Spleen (tissue), 7 donors: ENCODE measurements around the gene SLC22A4.

ENCODE experiments used
- POLR2A ChIP-seq, 3 donors: fragments of 450-650 bp; IDR thresholded peaks; one replicate each; pipeline ENCODE4 v1.5.1; 2017; ENCODE audit warnings: antibody characterized with exemption in 3 of 3, mild to moderate bottlenecking in 1 of 3
- TF ChIP-seq, protein P1 (sequence below), 11 experiments: fragments of 200-600 bp in 7 of 11; fragments of 450-650 bp in 4 of 11; sonication (generic) in 4 of 11; IDR thresholded peaks in 8 of 11; conservative IDR thresholded peaks in 3 of 11; 1 replicate in 7 of 11; 2 replicates in 4 of 11; pipeline versions ENCODE4 v1.4.0 to v1.8.0; 2016 to 2021; ENCODE audit warnings: antibody characterized with exemption in 11 of 11, inconsistent platforms in 4 of 11, mild to moderate bottlenecking in 1 of 11
- donor health status: DM: no; HTN: no; CAD: no; lungs with moderate emphysema.
- donor health status: DM: no; HTN: no; CAD: no.
- donor health status: DM: no; HTN: no; CAD: no.

- TF ChIP-seq, protein P1, sequence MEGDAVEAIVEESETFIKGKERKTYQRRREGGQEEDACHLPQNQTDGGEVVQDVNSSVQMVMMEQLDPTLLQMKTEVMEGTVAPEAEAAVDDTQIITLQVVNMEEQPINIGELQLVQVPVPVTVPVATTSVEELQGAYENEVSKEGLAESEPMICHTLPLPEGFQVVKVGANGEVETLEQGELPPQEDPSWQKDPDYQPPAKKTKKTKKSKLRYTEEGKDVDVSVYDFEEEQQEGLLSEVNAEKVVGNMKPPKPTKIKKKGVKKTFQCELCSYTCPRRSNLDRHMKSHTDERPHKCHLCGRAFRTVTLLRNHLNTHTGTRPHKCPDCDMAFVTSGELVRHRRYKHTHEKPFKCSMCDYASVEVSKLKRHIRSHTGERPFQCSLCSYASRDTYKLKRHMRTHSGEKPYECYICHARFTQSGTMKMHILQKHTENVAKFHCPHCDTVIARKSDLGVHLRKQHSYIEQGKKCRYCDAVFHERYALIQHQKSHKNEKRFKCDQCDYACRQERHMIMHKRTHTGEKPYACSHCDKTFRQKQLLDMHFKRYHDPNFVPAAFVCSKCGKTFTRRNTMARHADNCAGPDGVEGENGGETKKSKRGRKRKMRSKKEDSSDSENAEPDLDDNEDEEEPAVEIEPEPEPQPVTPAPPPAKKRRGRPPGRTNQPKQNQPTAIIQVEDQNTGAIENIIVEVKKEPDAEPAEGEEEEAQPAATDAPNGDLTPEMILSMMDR (IDR thresholded peaks at IDR 0.05 in 8 of 11, conservative IDR thresholded peaks at IDR 0.05 in 3 of 11) = no peak
- no peak for TF ChIP-seq POLR2A (IDR thresholded peaks at IDR 0.05)
These were observed 41.2 kb upstream of the SLC22A4 start for GRCh38 chr5:132253008-132253441.
